PC-3 (cell line): ENCODE measurements around the gene NDC80. TPM values are rescaled to one million over a fixed set of nuclear protein-coding genes. Genes with fewer than 3 reads are reported as not detected.

Source experiments
- ATAC-seq: fragments of 200-7000 bp; cut with Tn5 transposase; 2 replicates; pipeline ENCODE4 v1.9.1; 2020; ENCODE audit warnings: mild to moderate bottlenecking, moderate library complexity
- BruUV-seq: library from RNA; stranded (reverse); fragments of 400-500 nt; replicated peaks from 2 replicates; lab custom pipeline; 2021; lab: Mats Ljungman, UMichigan
- CTCF ChIA-PET: fragments of 300-600 bp; sonication (Branson Sonifier 250); formaldehyde crosslinking; loops from one replicate; lab custom pipeline; 2022; ENCODE audit warnings: antibody characterized with exemption; lab: Charles Lee
- POLR2A ChIA-PET: fragments of 300-600 bp; sonication (Branson Sonifier 250); formaldehyde crosslinking; loops from one replicate; lab custom pipeline; 2022; ENCODE audit warnings: antibody characterized with exemption; ENCODE audit not compliant: unreplicated experiment; lab: Charles Lee
- DNase-seq: peaks from one replicate; pipeline ENCODE4 v3.0.0-alpha.2; 2015
- H2AFZ ChIP-seq: fragments of 300-600 bp; sonication (generic); 2 replicates; pipeline ENCODE4 v1.6.0; 2016; ENCODE audit warnings: antibody characterized with exemption, low read length
- H3F3A ChIP-seq: fragments of 300-600 bp; sonication (generic); one replicate; pipeline ENCODE4 v1.6.0; 2017; ENCODE audit warnings: antibody characterized with exemption, low read length, control low read depth, mild to moderate bottlenecking; ENCODE audit not compliant: unreplicated experiment
- H3K27ac ChIP-seq: fragments of 300-600 bp; sonication (generic); 2 replicates; pipeline ENCODE4 v1.5.1; 2016; ENCODE audit warnings: mild to moderate bottlenecking, low read length
- H3K27me3 ChIP-seq: fragments of 300-600 bp; sonication (generic); 2 replicates; pipeline ENCODE4 v1.6.1; 2016; ENCODE audit warnings: low read length, mixed read lengths
- H3K36me3 ChIP-seq: fragments of 300-600 bp; sonication (generic); 2 replicates; pipeline ENCODE4 v1.6.1; 2016; ENCODE audit warnings: low read depth, mixed run types, low read length, mixed read lengths
- H3K4me1 ChIP-seq: fragments of 300-600 bp; sonication (generic); 2 replicates; pipeline ENCODE4 v1.5.1; 2016; ENCODE audit warnings: low read length; ENCODE audit not compliant: insufficient read depth
- H3K4me2 ChIP-seq: fragments of 300-600 bp; sonication (generic); 2 replicates; pipeline ENCODE4 v1.6.0; 2016; ENCODE audit warnings: low read length
- H3K4me3 ChIP-seq: fragments of 300-600 bp; sonication (generic); 2 replicates; pipeline ENCODE4 v1.5.1; 2016; ENCODE audit warnings: mild to moderate bottlenecking, low read length, mixed read lengths
- H3K79me2 ChIP-seq: fragments of 300-600 bp; sonication (generic); 2 replicates; pipeline ENCODE4 v1.6.1; 2017; ENCODE audit warnings: low read length, mixed read lengths
- H3K9ac ChIP-seq: fragments of 300-600 bp; sonication (generic); 2 replicates; pipeline ENCODE4 v1.6.0; 2016; ENCODE audit warnings: mild to moderate bottlenecking, low read length
- H3K9me2 ChIP-seq: fragments of 300-600 bp; sonication (generic); replicated peaks from 2 replicates; pipeline ENCODE4 v1.6.1; 2016; ENCODE audit warnings: mixed run types, low read length, mixed read lengths
- H3K9me3 ChIP-seq: fragments of 300-600 bp; sonication (generic); 2 replicates; pipeline ENCODE4 v1.6.1; 2016; ENCODE audit warnings: low read length, mixed read lengths
- H4K20me1 ChIP-seq: fragments of 300-600 bp; sonication (generic); 2 replicates; pipeline ENCODE4 v1.6.1; 2016; ENCODE audit warnings: low read length, mixed read lengths
- EZH2 ChIP-seq: fragments of 300-600 bp; sonication (generic); IDR thresholded peaks from one replicate; pipeline ENCODE4 v1.6.1; 2017; ENCODE audit warnings: antibody characterized with exemption, mild to moderate bottlenecking, low read length; ENCODE audit not compliant: unreplicated experiment
- EZH2phosphoT487 ChIP-seq: fragments of 300-600 bp; sonication (generic); IDR thresholded peaks from 2 replicates; pipeline ENCODE4 v1.6.1; 2018; ENCODE audit warnings: mild to moderate bottlenecking, antibody characterized with exemption, low read length, borderline replicate concordance
- intact Hi-C: fragments of 100-400 bp; cut with micrococcal nuclease; formaldehyde crosslinking; loops from 2 replicates; pipeline ENCODE4 v1.9.0; 2023
- total RNA-seq: library from RNA; depleted of rRNA; stranded (reverse); fragments of >200 nt; gene quantifications from 2 replicates; pipeline ENCODE4 v1.2.3, GENCODE V29; 2014
- TF ChIP-seq, protein P1 (sequence below): fragments of 300-600 bp; sonication (generic); conservative IDR thresholded peaks from 2 replicates; pipeline ENCODE4 v1.5.1; 2017; ENCODE audit warnings: antibody characterized with exemption, low read depth, mild to moderate bottlenecking, low read length

Gene NDC80
- total RNA-seq, 1 experiment from 2014 or later, result 53.4 TPM

- DNase-seq (peak; percentile 8), ATAC-seq (peak; percentile 80)
- intact Hi-C loops, result no loop called here
- TF ChIP-seq, protein P1, sequence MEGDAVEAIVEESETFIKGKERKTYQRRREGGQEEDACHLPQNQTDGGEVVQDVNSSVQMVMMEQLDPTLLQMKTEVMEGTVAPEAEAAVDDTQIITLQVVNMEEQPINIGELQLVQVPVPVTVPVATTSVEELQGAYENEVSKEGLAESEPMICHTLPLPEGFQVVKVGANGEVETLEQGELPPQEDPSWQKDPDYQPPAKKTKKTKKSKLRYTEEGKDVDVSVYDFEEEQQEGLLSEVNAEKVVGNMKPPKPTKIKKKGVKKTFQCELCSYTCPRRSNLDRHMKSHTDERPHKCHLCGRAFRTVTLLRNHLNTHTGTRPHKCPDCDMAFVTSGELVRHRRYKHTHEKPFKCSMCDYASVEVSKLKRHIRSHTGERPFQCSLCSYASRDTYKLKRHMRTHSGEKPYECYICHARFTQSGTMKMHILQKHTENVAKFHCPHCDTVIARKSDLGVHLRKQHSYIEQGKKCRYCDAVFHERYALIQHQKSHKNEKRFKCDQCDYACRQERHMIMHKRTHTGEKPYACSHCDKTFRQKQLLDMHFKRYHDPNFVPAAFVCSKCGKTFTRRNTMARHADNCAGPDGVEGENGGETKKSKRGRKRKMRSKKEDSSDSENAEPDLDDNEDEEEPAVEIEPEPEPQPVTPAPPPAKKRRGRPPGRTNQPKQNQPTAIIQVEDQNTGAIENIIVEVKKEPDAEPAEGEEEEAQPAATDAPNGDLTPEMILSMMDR, result no peak
- no peak for TF ChIP-seq EZH2
- no peak for TF ChIP-seq EZH2phosphoT487
- Histone ChIP-seq H3K4me1 (no peaks in the 10 kb centered on the region; the same call in 1 of the 2 replicates), H3K4me3 (no peak overlapping the region), H3K9me2 (no peaks in the 10 kb centered on the region), H3K9ac (no peak overlapping the region), H3K36me3 (peaks cover 3% of the 10 kb centered on the region; the same call in 1 of the 2 replicates), H3F3A (no peaks in the 10 kb centered on the region), H3K27me3 (no peaks in the 10 kb centered on the region), H3K4me2 (no peak overlapping the region), H4K20me1 (no peaks in the 10 kb centered on the region), H3K79me2 (peaks cover 12% of the 10 kb centered on the region), H2AFZ (no peak overlapping the region), H3K27ac (no peak overlapping the region), H3K9me3 (no peaks in the 10 kb centered on the region)
- no TSS peak for BruUV-seq
- POLR2A ChIA-PET, result no interaction called here
- CTCF ChIA-PET, result no interaction called here
These were observed 7.0 kb upstream of the NDC80 start for GRCh38 chr18:2564373-2564772.

DNA sequence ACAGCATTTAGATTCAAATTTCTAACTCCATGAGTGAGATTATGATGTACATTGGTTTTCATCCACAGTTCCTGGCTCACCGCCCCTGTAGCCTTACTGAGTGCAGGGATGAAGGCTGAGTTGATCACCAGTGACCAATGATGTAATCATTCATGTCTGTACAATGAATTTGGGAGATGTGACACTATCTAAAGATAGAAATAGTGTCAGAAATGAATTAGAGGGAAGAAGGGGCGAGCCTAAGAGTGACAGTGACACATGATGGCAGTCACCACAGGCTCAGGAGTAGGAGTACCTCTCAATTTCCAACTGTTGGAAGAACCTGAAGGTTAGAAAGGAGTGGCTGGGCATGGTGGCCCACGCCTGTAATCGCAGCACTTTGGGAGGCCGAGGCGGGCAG lies 3.2 kb upstream of the NDC80 start:
- no peak overlapping the region for H3K4me3 ChIP-seq
- H3K27ac ChIP-seq, result no peak overlapping the region
- 0 out of 2 replicates have a peak, but pooled peaks cover 3% of the 10 kb centered on the region for H3K36me3 ChIP-seq
- no peaks in the 10 kb centered on the region for H4K20me1 ChIP-seq
- no peak for DNase-seq
- H3K4me1 ChIP-seq, result peaks cover 10% of the 10 kb centered on the region
- no peaks in the 10 kb centered on the region for H3F3A ChIP-seq
- intact Hi-C loops, result no loop called here
- ATAC-seq, result no peak
- no peak overlapping the region for H2AFZ ChIP-seq
- peaks cover 46% of the 10 kb centered on the region for H3K79me2 ChIP-seq
- no peaks in the 10 kb centered on the region for H3K9me2 ChIP-seq
- TF ChIP-seq, protein P1, result no peak
- TF ChIP-seq EZH2, result no peak
- TF ChIP-seq EZH2phosphoT487, result no peak
- BruUV-seq, result no TSS peak
- H3K9me3 ChIP-seq, result no peaks in the 10 kb centered on the region
- POLR2A ChIA-PET, result no interaction called here
- H3K27me3 ChIP-seq, result no peaks in the 10 kb centered on the region
- no peak overlapping the region for H3K9ac ChIP-seq
- no peak overlapping the region for H3K4me2 ChIP-seq
- CTCF ChIA-PET, result no interaction called here

DNA sequence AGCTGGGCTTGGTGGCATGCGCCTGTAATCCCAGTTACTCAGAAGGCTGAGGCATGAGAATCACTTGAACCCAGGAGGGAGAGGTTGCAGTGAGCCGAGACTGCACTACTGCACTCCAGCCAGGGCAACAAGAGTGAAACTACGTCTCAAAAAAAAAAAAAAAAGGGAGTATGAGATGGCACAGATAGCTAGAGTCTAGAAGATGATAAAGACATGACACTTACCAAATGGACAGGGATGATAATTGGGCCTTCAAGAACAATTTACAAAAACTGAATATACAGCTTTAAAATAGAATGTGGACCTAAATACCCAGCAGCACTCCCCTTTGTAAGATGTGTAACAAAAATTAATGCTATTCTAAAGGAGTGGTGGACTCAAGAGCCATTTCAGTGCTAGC lies 2.8 kb upstream of the NDC80 start:
- H3K9ac ChIP-seq, result no peak overlapping the region
- H3K4me3 ChIP-seq, result no peak overlapping the region
- H3F3A ChIP-seq, result no peaks in the 10 kb centered on the region
- ChIA-PET POLR2A (no interaction called here), CTCF (no interaction called here)
- ATAC-seq (no peak), DNase-seq (no peak)
- peaks cover 10% of the 10 kb centered on the region for H3K4me1 ChIP-seq
- H3K27ac ChIP-seq, result no peak overlapping the region
- no peak overlapping the region for H2AFZ ChIP-seq
- intact Hi-C loops, result no loop called here
- H3K79me2 ChIP-seq, result peaks cover 51% of the 10 kb centered on the region
- TF ChIP-seq EZH2 (no peak), EZH2phosphoT487 (no peak)
- TF ChIP-seq, protein P1, result no peak
- H3K9me2 ChIP-seq, result no peaks in the 10 kb centered on the region
- 0 out of 2 replicates have a peak, but pooled peaks cover 3% of the 10 kb centered on the region for H3K36me3 ChIP-seq
- no peaks in the 10 kb centered on the region for H3K27me3 ChIP-seq
- H4K20me1 ChIP-seq, result no peaks in the 10 kb centered on the region
- no peak overlapping the region for H3K4me2 ChIP-seq
- no peaks in the 10 kb centered on the region for H3K9me3 ChIP-seq
- BruUV-seq, result no TSS peak
